Ureter (tissue), 1 donor: Measurements from ENCODE around the gene SHMT1. TPM values are rescaled to one million over a fixed set of nuclear protein-coding genes. Genes with fewer than 3 reads are reported as not detected.

ENCODE experiments used
- DNase-seq: peaks from one replicate; pipeline ENCODE4 v3.0.0-alpha.2; 2020; ENCODE audit warnings: low spot score
- total RNA-seq: library from RNA; stranded (reverse); gene quantifications from one replicate; pipeline ENCODE4 v1.2.4, GENCODE V29; 2023
- donor health status: DM: yes; HTN: yes; CAD: no.

The SHMT1 gene
- total RNA-seq, 1 donor from 2014 or later, result 31.2 TPM

- no peak for DNase-seq
Observed at GRCh38 chr17:18291718-18292540, 71.4 kb downstream of the SHMT1 start.

DNA sequence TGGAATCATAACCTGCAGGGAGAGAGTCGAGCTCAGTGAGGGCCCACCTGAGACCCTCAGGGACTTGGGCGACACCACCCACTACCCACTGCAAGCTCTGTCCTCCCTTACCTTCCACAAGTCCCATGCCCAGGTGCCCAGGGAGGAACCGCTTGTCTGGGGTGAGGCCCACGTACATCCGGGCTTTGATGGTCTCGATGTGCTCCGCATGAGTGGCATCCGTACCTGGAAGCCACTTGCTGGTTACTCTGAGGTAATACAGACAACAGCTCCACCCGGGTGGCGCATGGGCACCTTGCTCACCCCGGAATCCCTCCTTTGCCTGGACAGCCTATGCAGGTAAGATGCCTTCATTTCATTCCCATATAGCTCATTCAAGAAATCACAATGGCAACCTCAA is 78.1 kb downstream of the SHMT1 start:
- DNase-seq, result no peak

- DNase-seq, result no peak
Observed at GRCh38 chr17:18281788-18282187, 81.6 kb downstream of the SHMT1 start.

DNA sequence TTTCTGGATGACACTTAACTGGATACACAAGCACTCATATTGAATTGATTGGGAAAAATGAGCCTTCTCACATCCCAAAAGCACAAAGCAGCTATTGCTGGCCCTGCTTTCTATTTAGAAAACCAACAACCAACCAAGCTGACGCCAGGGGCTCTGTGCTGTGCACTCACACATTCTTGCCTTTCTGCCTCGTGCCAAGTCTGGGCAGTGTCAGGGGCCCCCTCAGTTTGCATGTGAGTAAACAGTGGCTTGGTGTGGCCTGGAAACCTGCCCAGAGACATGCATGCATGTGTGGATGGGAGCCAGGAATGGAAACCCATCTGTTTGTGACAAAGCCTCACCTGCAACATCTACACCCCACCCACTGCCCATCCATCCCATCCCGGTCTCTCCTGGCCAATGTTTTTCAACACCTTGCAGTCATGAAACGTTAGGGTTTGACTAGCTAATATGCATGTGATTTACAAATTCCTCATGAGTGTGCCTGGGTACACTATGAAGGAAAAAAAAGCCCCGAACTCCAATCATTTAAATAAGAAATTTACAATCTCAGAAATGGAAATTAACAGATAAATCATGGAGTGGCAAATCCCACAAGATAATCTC is 82.5 kb downstream of the SHMT1 start:
- DNase-seq, result no peak

- DNase-seq, result no peak
Observed at GRCh38 chr17:18280249-18280648, 83.1 kb downstream of the SHMT1 start.

GRCh38 chr17:18278867-18279266 is 84.5 kb downstream of the SHMT1 start:
- DNase-seq, result no peak

Other genes with a start within 250 kb of the SHMT1 start
- 87.9 TPM for gene ALKBH5, start 179.7 kb downstream of the SHMT1 start, total RNA-seq
- 18.5 TPM for gene LLGL1, start 137.9 kb downstream of the SHMT1 start, total RNA-seq
- gene FLII, start 104.8 kb downstream of the SHMT1 start, total RNA-seq, result 307 TPM
- gene MIEF2, start 102.9 kb downstream of the SHMT1 start, total RNA-seq, result 9.8 TPM
- gene TOP3A, start 48.6 kb downstream of the SHMT1 start, total RNA-seq, result 42.7 TPM
- 22.3 TPM for gene SMCR8, start 48.3 kb downstream of the SHMT1 start, total RNA-seq
- gene EVPLL, start 14.2 kb upstream of the SHMT1 start, total RNA-seq, result 2.1 TPM
- not detected for gene LGALS9C, start 113.2 kb upstream of the SHMT1 start, total RNA-seq